ENCODE data around the gene DCTN3. TPM values are rescaled to one million over a fixed set of nuclear protein-coding genes. Genes with fewer than 3 reads are reported as not detected.

DCTN3 gene
- polyA plus RNA-seq, 3 donors = 120 to 174 (median 143) TPM

- H3K9me3 Mint-ChIP-seq = peaks cover 0 to 14% (median 10%) of the 10 kb centered on the region in 7 donors
- H3K36me3 Mint-ChIP-seq = peaks cover 0 to 4% of the 10 kb centered on the region in 2 donors
- TF ChIP-seq, protein P1, sequence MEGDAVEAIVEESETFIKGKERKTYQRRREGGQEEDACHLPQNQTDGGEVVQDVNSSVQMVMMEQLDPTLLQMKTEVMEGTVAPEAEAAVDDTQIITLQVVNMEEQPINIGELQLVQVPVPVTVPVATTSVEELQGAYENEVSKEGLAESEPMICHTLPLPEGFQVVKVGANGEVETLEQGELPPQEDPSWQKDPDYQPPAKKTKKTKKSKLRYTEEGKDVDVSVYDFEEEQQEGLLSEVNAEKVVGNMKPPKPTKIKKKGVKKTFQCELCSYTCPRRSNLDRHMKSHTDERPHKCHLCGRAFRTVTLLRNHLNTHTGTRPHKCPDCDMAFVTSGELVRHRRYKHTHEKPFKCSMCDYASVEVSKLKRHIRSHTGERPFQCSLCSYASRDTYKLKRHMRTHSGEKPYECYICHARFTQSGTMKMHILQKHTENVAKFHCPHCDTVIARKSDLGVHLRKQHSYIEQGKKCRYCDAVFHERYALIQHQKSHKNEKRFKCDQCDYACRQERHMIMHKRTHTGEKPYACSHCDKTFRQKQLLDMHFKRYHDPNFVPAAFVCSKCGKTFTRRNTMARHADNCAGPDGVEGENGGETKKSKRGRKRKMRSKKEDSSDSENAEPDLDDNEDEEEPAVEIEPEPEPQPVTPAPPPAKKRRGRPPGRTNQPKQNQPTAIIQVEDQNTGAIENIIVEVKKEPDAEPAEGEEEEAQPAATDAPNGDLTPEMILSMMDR (IDR thresholded peaks at IDR 0.05) = no peak
- no peaks in the 10 kb centered on the region for H3K36me3 ChIP-seq (replicated peaks in 1 of 2; ENCODE audit: control insufficient read depth in 1 of 2, insufficient read depth in 2 of 2, low read length in 2 of 2)
- H3K9ac ChIP-seq (ENCODE audit: insufficient read depth, low read length, poor library complexity, severe bottlenecking) = no peak overlapping the region
- H3K27ac ChIP-seq (ENCODE audit: low read depth in 1 of 2, low read length in 2 of 2) = no peak overlapping the region
- H3K4me2 ChIP-seq (replicated peaks; ENCODE audit: extremely low read depth, low read length, poor library complexity, severe bottlenecking) = no peak overlapping the region
- peak overlapping the region in 1 of 2 donors; percentile 40 for H3K4me3 Mint-ChIP-seq
- H3K4me3 ChIP-seq (replicated peaks in 1 of 3; ENCODE audit: low read depth in 2 of 3, low read length in 3 of 3) = no peak overlapping the region
- peaks cover 0 to 33% of the 10 kb centered on the region in 2 donors for H3K9me3 ChIP-seq (replicated peaks in 1 of 2; ENCODE audit: control insufficient read depth in 1 of 2, insufficient read depth in 1 of 2, low read length in 2 of 2)
- 21% methylated on average over 4 of the region's 11 CpGs for WGBS (ENCODE audit: insufficient coverage)
- peaks cover 47 to 81% of the 10 kb centered on the region in 2 donors for H3K27me3 ChIP-seq (ENCODE audit: control insufficient read depth in 2 of 2, insufficient read depth in 2 of 2, low read length in 2 of 2)
- H3K4me1 Mint-ChIP-seq = peaks cover 16% of the 10 kb centered on the region
- no peak overlapping the region for H2AFZ ChIP-seq (ENCODE audit: insufficient read depth, low read depth, low read length, poor library complexity, severe bottlenecking)
- intact Hi-C loops (cut with micrococcal nuclease) = no loop called here
- H3K4me1 ChIP-seq (ENCODE audit: control insufficient read depth in 1 of 2, insufficient read depth in 2 of 2, low read length in 2 of 2) = peaks cover 11 to 16% of the 10 kb centered on the region in 2 donors
- no peaks in the 10 kb centered on the region for H4K20me1 ChIP-seq (ENCODE audit: insufficient read depth, low read length)
- peaks cover 71 to 83% (median 74%) of the 10 kb centered on the region in 3 donors for H3K27me3 Mint-ChIP-seq (ENCODE audit: low read depth in 3 of 3)
- no peak overlapping the region for H3K27ac Mint-ChIP-seq
- no peaks in the 10 kb centered on the region for H3K79me2 ChIP-seq (ENCODE audit: insufficient read depth, low read length)
- DNase-seq = no peak
Observed at GRCh38 chr9:34585946-34586669, 34.2 kb downstream of the DCTN3 start.

GRCh38 chr9:34584970-34585369, 35.3 kb downstream of the DCTN3 start:
- peaks cover 70 to 83% (median 73%) of the 10 kb centered on the region in 3 donors for H3K27me3 Mint-ChIP-seq (ENCODE audit: low read depth in 3 of 3)
- TF ChIP-seq, protein P1 (IDR thresholded peaks at IDR 0.05) = no peak
- Histone ChIP-seq H3K4me2 (replicated peaks; ENCODE audit: extremely low read depth, low read length, poor library complexity, severe bottlenecking) (no peak overlapping the region), H3K27me3 (ENCODE audit: control insufficient read depth in 2 of 2, insufficient read depth in 2 of 2, low read length in 2 of 2) (peaks cover 42 to 81% of the 10 kb centered on the region in 2 donors), H3K4me3 (replicated peaks in 1 of 3; ENCODE audit: low read depth in 2 of 3, low read length in 3 of 3) (no peak overlapping the region), H3K36me3 (replicated peaks in 1 of 2; ENCODE audit: control insufficient read depth in 1 of 2, insufficient read depth in 2 of 2, low read length in 2 of 2) (no peaks in the 10 kb centered on the region), H3K9me3 (replicated peaks in 1 of 2; ENCODE audit: control insufficient read depth in 1 of 2, insufficient read depth in 1 of 2, low read length in 2 of 2) (peaks cover 0 to 25% of the 10 kb centered on the region in 2 donors), H2AFZ (ENCODE audit: insufficient read depth, low read depth, low read length, poor library complexity, severe bottlenecking) (no peak overlapping the region), H3K9ac (ENCODE audit: insufficient read depth, low read length, poor library complexity, severe bottlenecking) (no peak overlapping the region), H3K4me1 (ENCODE audit: control insufficient read depth in 1 of 2, insufficient read depth in 2 of 2, low read length in 2 of 2) (peaks cover under 1 to 5% of the 10 kb centered on the region in 2 donors), H4K20me1 (ENCODE audit: insufficient read depth, low read length) (no peaks in the 10 kb centered on the region), H3K79me2 (ENCODE audit: insufficient read depth, low read length) (no peaks in the 10 kb centered on the region), H3K27ac (ENCODE audit: low read depth in 1 of 2, low read length in 2 of 2) (no peak overlapping the region)
- intact Hi-C loops (cut with micrococcal nuclease) = no loop called here
- peaks cover 0 to 4% of the 10 kb centered on the region in 2 donors for H3K36me3 Mint-ChIP-seq
- WGBS (ENCODE audit: insufficient coverage) = 77% methylated on average over 3 of the region's 5 CpGs
- no peak overlapping the region for H3K27ac Mint-ChIP-seq
- H3K4me1 Mint-ChIP-seq = peaks cover 4% of the 10 kb centered on the region
- no peak for DNase-seq
- peak overlapping the region in 1 of 2 donors; percentile 46 for H3K4me3 Mint-ChIP-seq
- peaks cover 0 to 12% (median 4%) of the 10 kb centered on the region in 7 donors for H3K9me3 Mint-ChIP-seq

All from CD14-positive monocyte (primary cell).